HepG2 (cell line): ENCODE measurements around the gene ALG3. TPM values are rescaled to one million over a fixed set of nuclear protein-coding genes. Genes with fewer than 3 reads are reported as not detected.

Experiments used
- KDM5B ChIP-seq: sonication (generic); formaldehyde crosslinking; IDR thresholded peaks from 2 replicates; pipeline ENCODE4 v1.4.0; 2020; ENCODE audit warnings: missing genetic modification reagents, mild to moderate bottlenecking, borderline replicate concordance
- MTF2 ChIP-seq: sonication (generic); formaldehyde crosslinking; IDR thresholded peaks from 2 replicates; pipeline ENCODE4 v1.5.0; 2020; ENCODE audit warnings: missing genetic modification reagents, borderline replicate concordance
- MXI1 ChIP-seq: IDR thresholded peaks from 3 replicates; pipeline ENCODE4 v1.6.1; 2012; ENCODE audit warnings: low read depth, low read length, inconsistent platforms, borderline replicate concordance
- NONO ChIP-seq, 2 experiments: fragments of 450-650 bp in 1 of 2; sonication (generic) in 1 of 2; formaldehyde crosslinking in 1 of 2; IDR thresholded peaks in 1 of 2; conservative IDR thresholded peaks in 1 of 2; 2 replicates each; pipeline versions ENCODE4 v1.6.1 to v1.8.0; 2017 to 2022; ENCODE audit warnings: mild to moderate bottlenecking in 1 of 2, missing genetic modification reagents in 1 of 2, moderate library complexity in 1 of 2
- ZFP82 ChIP-seq: sonication (generic); formaldehyde crosslinking; IDR thresholded peaks from 2 replicates; pipeline ENCODE4 v1.5.1; 2020; ENCODE audit warnings: mild to moderate bottlenecking, missing genetic modification reagents, borderline replicate concordance
- ZFY ChIP-seq: sonication (generic); formaldehyde crosslinking; IDR thresholded peaks from 2 replicates; pipeline ENCODE4 v1.4.0; 2020; ENCODE audit warnings: missing genetic modification reagents
- ZNF335 ChIP-seq: sonication (generic); formaldehyde crosslinking; IDR thresholded peaks from 2 replicates; pipeline ENCODE4 v1.4.0; 2020; ENCODE audit warnings: missing genetic modification reagents
- ZNF446 ChIP-seq: sonication (generic); formaldehyde crosslinking; IDR thresholded peaks from 2 replicates; pipeline ENCODE4 v1.5.0; 2020; ENCODE audit warnings: mild to moderate bottlenecking, missing genetic modification reagents
- ZNF563 ChIP-seq: sonication (generic); formaldehyde crosslinking; IDR thresholded peaks from 2 replicates; pipeline ENCODE4 v1.8.0; 2022; ENCODE audit warnings: mild to moderate bottlenecking, moderate library complexity, missing genetic modification reagents
- polyA plus RNA-seq, 8 experiments: library from polyadenylated mRNA; depleted of rRNA in 3 of 8; stranded (reverse) in 7 of 8; unstranded in 1 of 8; fragments of >200 nt; fragmentation: Illumina TruSeq in 4 of 8; extraction: Trizol in 4 of 8; gene quantifications; 2 replicates each; pipeline versions ENCODE4 v1.2.1 to v1.2.3, GENCODE V29; 2011 to 2016; ENCODE audit warnings: low read depth in 4 of 8, missing spikeins in 1 of 8, mixed read lengths in 1 of 8; ENCODE audit not compliant: insufficient read depth in 1 of 8
- total RNA-seq, 5 experiments: library from RNA; depleted of rRNA; stranded (reverse); fragments of >200 nt; fragmentation: Illumina TruSeq; extraction: Trizol; gene quantifications; 2 replicates each; pipeline ENCODE4 v1.2.3, GENCODE V29; 2016; ENCODE audit warnings: low read depth in 1 of 5
- TF ChIP-seq, protein P1 (sequence below): sonication (generic); formaldehyde crosslinking; IDR thresholded peaks from 2 replicates; pipeline ENCODE4 v1.9.0; 2022; ENCODE audit warnings: missing genetic modification reagents, mild to moderate bottlenecking, borderline replicate concordance
- TF ChIP-seq, protein P2 (sequence below): sonication (generic); formaldehyde crosslinking; IDR thresholded peaks from 2 replicates; pipeline ENCODE4 v1.5.0; 2020; ENCODE audit warnings: missing genetic modification reagents
- TF ChIP-seq, protein P3 (sequence below): sonication (generic); formaldehyde crosslinking; IDR thresholded peaks from one replicate; pipeline ENCODE4 v1.5.1; 2020; ENCODE audit warnings: mild to moderate bottlenecking, missing genetic modification reagents; ENCODE audit errors: not compliant biosample characterization
- TF ChIP-seq, protein P4 (sequence below): sonication (generic); formaldehyde crosslinking; IDR thresholded peaks from 2 replicates; pipeline ENCODE4 v1.4.0; 2020; ENCODE audit warnings: missing genetic modification reagents
- TF ChIP-seq, protein P5 (sequence below): sonication (generic); formaldehyde crosslinking; conservative IDR thresholded peaks from 2 replicates; pipeline ENCODE4 v1.5.0; 2020; ENCODE audit warnings: missing genetic modification reagents

The ALG3 gene
- total and polyA plus RNA-seq, 2 of the 13 experiments (the other 11 are each of a cell fraction or from before 2014, with no cell fraction given), result 46.6 to 57.1 TPM

DNA sequence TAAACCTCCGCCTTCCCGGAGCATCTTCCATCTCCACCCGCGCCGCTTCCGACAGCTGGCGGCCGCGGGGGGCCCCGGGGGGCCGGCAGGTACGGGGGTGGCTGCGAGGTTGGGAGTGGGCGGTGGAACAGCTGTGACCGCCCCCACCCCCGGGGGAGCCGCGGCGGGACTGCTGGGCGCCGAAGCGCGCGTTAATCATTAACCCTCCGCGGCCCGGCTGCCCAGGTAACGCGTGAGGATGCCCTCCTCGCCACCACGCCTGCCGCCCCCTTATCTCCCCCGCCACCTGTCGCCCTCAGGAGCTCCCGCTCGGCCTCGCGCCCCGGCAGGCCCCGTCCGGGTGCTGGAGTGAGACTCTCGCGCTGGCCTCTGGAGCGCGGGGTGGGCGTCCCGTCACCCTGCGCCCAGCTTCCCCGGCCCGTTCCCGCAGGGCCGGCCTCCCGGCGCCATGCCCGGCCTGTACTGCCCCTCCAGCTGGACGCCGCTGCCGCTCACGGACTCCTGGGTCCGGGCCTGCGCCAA lies 18.6 kb downstream of the ALG3 start (continued):
- peak; percentile 49; the same call in 1 of the 2 replicates for TF ChIP-seq ZNF563 (CRISPR knock-in tag)
- TF ChIP-seq, protein P1, sequence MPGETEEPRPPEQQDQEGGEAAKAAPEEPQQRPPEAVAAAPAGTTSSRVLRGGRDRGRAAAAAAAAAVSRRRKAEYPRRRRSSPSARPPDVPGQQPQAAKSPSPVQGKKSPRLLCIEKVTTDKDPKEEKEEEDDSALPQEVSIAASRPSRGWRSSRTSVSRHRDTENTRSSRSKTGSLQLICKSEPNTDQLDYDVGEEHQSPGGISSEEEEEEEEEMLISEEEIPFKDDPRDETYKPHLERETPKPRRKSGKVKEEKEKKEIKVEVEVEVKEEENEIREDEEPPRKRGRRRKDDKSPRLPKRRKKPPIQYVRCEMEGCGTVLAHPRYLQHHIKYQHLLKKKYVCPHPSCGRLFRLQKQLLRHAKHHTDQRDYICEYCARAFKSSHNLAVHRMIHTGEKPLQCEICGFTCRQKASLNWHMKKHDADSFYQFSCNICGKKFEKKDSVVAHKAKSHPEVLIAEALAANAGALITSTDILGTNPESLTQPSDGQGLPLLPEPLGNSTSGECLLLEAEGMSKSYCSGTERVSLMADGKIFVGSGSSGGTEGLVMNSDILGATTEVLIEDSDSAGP (CRISPR knock-in tag), result peak; percentile 47; the same call in 1 of the 2 replicates
- TF ChIP-seq, protein P2, sequence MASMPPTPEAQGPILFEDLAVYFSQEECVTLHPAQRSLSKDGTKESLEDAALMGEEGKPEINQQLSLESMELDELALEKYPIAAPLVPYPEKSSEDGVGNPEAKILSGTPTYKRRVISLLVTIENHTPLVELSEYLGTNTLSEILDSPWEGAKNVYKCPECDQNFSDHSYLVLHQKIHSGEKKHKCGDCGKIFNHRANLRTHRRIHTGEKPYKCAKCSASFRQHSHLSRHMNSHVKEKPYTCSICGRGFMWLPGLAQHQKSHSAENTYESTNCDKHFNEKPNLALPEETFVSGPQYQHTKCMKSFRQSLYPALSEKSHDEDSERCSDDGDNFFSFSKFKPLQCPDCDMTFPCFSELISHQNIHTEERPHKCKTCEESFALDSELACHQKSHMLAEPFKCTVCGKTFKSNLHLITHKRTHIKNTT (CRISPR knock-in tag), result no peak
- no peak for TF ChIP-seq NONO (IDR thresholded peaks at IDR 0.05)
- peak; percentile 56; the same call in 1 of the 2 replicates for TF ChIP-seq NONO (CRISPR knock-in tag; conservative IDR thresholded peaks at IDR 0.05)
- TF ChIP-seq ZFY (CRISPR knock-in tag), result 0 out of 2 replicates have a peak, but pooled peaks have one; percentile 9
- 0 out of 2 replicates have a peak, but pooled peaks have one; percentile 24 for TF ChIP-seq KDM5B (CRISPR knock-in tag)
- 0 out of 2 replicates have a peak, but pooled peaks have one; percentile 60 for TF ChIP-seq ZFP82
- TF ChIP-seq, protein P3, sequence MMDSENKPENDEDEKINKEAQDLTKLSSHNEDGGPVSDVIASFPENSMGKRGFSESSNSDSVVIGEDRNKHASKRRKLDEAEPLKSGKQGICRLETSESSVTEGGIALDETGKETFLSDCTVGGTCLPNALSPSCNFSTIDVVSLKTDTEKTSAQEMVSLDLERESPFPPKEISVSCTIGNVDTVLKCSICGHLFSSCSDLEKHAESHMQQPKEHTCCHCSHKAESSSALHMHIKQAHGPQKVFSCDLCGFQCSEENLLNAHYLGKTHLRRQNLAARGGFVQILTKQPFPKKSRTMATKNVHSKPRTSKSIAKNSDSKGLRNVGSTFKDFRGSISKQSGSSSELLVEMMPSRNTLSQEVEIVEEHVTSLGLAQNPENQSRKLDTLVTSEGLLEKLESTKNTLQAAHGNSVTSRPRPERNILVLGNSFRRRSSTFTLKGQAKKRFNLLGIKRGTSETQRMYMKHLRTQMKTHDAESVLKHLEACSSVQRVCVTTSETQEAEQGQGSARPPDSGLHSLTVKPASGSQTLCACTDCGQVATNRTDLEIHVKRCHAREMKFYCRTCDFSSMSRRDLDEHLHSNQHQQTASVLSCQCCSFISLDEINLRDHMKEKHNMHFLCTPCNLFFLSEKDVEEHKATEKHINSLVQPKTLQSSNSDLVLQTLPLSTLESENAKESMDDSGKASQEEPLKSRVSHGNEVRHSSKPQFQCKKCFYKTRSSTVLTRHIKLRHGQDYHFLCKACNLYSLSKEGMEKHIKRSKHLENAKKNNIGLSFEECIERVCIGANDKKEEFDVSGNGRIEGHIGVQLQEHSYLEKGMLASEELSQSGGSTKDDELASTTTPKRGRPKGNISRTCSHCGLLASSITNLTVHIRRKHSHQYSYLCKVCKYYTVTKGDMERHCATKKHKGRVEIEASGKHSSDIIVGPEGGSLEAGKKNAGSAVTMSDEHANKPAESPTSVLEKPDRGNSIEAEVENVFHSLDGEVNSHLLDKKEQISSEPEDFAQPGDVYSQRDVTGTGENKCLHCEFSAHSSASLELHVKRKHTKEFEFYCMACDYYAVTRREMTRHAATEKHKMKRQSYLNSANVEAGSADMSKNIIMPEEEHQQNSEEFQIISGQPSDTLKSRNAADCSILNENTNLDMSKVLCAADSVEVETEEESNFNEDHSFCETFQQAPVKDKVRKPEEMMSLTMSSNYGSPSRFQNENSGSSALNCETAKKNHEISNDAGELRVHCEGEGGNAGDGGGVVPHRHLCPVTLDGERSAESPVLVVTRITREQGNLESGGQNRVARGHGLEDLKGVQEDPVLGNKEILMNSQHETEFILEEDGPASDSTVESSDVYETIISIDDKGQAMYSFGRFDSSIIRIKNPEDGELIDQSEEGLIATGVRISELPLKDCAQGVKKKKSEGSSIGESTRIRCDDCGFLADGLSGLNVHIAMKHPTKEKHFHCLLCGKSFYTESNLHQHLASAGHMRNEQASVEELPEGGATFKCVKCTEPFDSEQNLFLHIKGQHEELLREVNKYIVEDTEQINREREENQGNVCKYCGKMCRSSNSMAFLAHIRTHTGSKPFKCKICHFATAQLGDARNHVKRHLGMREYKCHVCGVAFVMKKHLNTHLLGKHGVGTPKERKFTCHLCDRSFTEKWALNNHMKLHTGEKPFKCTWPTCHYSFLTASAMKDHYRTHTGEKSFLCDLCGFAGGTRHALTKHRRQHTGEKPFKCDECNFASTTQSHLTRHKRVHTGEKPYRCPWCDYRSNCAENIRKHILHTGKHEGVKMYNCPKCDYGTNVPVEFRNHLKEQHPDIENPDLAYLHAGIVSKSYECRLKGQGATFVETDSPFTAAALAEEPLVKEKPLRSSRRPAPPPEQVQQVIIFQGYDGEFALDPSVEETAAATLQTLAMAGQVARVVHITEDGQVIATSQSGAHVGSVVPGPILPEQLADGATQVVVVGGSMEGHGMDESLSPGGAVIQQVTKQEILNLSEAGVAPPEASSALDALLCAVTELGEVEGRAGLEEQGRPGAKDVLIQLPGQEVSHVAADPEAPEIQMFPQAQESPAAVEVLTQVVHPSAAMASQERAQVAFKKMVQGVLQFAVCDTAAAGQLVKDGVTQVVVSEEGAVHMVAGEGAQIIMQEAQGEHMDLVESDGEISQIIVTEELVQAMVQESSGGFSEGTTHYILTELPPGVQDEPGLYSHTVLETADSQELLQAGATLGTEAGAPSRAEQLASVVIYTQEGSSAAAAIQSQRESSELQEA (CRISPR knock-in tag), result peak; percentile 21
- TF ChIP-seq, protein P4, sequence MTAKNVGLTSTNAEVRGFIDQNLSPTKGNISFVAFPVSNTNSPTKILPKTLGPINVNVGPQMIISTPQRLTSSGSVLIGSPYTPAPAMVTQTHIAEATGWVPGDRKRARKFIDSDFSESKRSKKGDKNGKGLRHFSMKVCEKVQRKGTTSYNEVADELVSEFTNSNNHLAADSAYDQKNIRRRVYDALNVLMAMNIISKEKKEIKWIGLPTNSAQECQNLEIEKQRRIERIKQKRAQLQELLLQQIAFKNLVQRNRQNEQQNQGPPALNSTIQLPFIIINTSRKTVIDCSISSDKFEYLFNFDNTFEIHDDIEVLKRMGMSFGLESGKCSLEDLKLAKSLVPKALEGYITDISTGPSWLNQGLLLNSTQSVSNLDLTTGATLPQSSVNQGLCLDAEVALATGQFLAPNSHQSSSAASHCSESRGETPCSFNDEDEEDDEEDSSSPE (CRISPR knock-in tag), result peak; percentile 32
- TF ChIP-seq MTF2 (CRISPR knock-in tag), result 0 out of 2 replicates have a peak, but pooled peaks have one; percentile 31
- peak; percentile 85; the same call in 1 of the 2 replicates for TF ChIP-seq ZNF446 (CRISPR knock-in tag)
- no peak for TF ChIP-seq ZNF335
- TF ChIP-seq, protein P5, sequence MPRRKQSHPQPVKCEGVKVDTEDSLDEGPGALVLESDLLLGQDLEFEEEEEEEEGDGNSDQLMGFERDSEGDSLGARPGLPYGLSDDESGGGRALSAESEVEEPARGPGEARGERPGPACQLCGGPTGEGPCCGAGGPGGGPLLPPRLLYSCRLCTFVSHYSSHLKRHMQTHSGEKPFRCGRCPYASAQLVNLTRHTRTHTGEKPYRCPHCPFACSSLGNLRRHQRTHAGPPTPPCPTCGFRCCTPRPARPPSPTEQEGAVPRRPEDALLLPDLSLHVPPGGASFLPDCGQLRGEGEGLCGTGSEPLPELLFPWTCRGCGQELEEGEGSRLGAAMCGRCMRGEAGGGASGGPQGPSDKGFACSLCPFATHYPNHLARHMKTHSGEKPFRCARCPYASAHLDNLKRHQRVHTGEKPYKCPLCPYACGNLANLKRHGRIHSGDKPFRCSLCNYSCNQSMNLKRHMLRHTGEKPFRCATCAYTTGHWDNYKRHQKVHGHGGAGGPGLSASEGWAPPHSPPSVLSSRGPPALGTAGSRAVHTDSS, result no peak
- TF ChIP-seq MXI1, result peak; percentile 27; the same call in 1 of the 3 replicates
